Prostate gland (tissue), 2 donors: ENCODE data around the gene PITX3.

Source experiments
- POLR2A ChIP-seq: fragments of 450-650 bp; IDR thresholded peaks from one replicate; pipeline ENCODE4 v1.6.1; 2016; ENCODE audit warnings: antibody characterized with exemption, mild to moderate bottlenecking
- POLR2AphosphoS5 ChIP-seq: sonication (generic); formaldehyde crosslinking; IDR thresholded peaks from one replicate; pipeline ENCODE4 v1.6.1; 2017; ENCODE audit warnings: antibody characterized with exemption
- TF ChIP-seq, protein P1 (sequence below), 4 experiments: fragments of 200-600 bp in 2 of 4; fragments of 450-650 bp in 2 of 4; sonication (generic) in 2 of 4; IDR thresholded peaks; 1 replicate in 3 of 4; 2 replicates in 1 of 4; pipeline ENCODE4 v1.5.1; 2016 to 2019; ENCODE audit warnings: antibody characterized with exemption in 4 of 4, mild to moderate bottlenecking in 2 of 4, moderate library complexity in 2 of 4

DNA sequence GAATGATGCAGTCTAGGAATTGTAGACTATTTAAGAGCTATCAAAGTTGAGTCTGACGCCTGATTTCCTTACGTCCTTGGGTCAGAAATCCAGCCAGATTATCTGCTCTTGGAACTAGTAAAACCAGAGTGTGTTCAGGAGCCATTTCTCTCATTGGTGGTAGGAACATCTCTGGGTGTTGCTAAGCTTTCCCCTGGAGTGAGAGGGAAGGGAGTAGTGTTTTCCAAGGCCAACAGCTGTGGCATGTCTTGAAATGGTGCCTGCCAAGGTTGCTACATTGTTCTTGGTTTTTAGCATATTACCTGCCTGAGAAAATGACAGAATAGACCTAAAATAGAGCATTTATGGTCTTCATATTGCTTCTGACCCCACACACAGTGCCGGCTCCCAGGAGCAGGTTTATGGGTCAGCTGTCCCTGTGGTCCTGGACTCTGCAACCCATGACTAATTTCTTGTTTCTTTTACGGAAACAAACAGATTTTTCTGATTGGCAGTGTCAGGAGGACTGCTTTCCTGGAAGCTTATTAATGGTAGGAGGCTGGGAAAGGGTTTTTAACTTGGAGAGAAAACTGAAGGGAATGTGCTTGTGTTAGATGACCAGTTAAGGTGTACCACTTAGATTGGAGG lies 21.5 kb upstream of the PITX3 start:
- TF ChIP-seq, protein P1, sequence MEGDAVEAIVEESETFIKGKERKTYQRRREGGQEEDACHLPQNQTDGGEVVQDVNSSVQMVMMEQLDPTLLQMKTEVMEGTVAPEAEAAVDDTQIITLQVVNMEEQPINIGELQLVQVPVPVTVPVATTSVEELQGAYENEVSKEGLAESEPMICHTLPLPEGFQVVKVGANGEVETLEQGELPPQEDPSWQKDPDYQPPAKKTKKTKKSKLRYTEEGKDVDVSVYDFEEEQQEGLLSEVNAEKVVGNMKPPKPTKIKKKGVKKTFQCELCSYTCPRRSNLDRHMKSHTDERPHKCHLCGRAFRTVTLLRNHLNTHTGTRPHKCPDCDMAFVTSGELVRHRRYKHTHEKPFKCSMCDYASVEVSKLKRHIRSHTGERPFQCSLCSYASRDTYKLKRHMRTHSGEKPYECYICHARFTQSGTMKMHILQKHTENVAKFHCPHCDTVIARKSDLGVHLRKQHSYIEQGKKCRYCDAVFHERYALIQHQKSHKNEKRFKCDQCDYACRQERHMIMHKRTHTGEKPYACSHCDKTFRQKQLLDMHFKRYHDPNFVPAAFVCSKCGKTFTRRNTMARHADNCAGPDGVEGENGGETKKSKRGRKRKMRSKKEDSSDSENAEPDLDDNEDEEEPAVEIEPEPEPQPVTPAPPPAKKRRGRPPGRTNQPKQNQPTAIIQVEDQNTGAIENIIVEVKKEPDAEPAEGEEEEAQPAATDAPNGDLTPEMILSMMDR (IDR thresholded peaks at IDR 0.05), result no peak
- TF ChIP-seq POLR2A (no peak), POLR2AphosphoS5 (no peak)
